Measurements from ENCODE around the gene PITHD1.

DNA sequence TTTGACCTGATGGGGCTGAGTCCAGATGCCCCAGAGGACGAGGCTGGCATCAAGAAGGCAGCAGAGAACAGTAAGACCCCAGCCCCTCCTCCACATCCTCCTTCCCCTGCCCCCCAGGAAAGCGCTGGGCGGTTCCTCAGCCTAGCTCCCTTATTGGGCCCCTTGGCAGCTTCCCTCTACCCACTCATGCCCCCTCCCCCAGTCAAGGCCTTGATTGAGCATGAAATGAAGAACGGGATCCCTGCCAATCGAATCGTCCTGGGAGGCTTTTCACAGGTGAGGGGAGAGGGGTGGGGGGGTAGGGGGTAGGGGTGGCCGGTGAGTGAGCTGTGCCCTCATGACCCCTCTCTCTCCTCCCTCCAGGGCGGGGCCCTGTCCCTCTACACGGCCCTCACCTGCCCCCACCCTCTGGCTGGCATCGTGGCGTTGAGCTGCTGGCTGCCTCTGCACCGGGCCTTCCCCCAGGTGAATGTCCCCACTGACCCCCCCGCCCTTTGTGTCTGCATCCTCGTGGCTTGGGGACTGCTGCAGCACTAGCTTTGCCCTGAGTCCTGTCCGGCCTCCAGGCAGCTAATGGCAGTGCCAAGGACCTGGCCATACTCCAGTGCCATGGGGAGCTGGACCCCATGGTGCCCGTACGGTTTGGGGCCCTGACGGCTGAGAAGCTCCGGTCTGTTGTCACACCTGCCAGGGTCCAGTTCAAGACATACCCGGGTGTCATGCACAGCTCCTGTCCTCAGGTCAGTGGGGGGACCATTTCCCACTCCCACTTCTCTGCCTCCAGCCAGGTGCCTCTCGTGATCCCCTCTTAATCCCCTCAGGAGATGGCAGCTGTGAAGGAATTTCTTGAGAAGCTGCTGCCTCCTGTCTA, 15.9 kb downstream of the PITHD1 start:
- no peak for TF ChIP-seq ARNTL (CRISPR knock-in tag; IDR thresholded peaks at IDR 0.05; ENCODE audit: borderline replicate concordance, low read depth)
- no peak for TF ChIP-seq ZC3H10 (CRISPR knock-in tag; IDR thresholded peaks at IDR 0.05)
- no peak for TF ChIP-seq POU6F1 (CRISPR knock-in tag; IDR thresholded peaks at IDR 0.05; ENCODE audit: borderline replicate concordance, low read depth)
- no peak for TF ChIP-seq PPARA (CRISPR knock-in tag; IDR thresholded peaks at IDR 0.05; ENCODE audit: borderline replicate concordance)
- no peak for TF ChIP-seq ZNF70 (CRISPR knock-in tag; IDR thresholded peaks at IDR 0.05)
- no peak for TF ChIP-seq TOX (CRISPR knock-in tag; IDR thresholded peaks at IDR 0.05; ENCODE audit: borderline replicate concordance)

All from SK-N-SH treated with all-trans-retinoic acid at 6 μM for 48 hours (cell line).